ENCODE measurements around the gene DSCAML1. TPM values are rescaled to one million over a fixed set of nuclear protein-coding genes. Genes with fewer than 3 reads are reported as not detected.
A peak's percentile ranks its signal among the peaks of the same experiment; 100 is the strongest.

The DSCAML1 gene
- total RNA-seq, 1 donor from 2014 or later = 0.16 TPM

- no peak overlapping the region for H2AFZ ChIP-seq (ENCODE audit: low read depth, low read length)
- H3K9me3 ChIP-seq (ENCODE audit: insufficient read depth, low read depth, low read length) = no peaks in the 10 kb centered on the region
- H3K4me1 ChIP-seq (ENCODE audit: insufficient read depth, low read length) = no peaks in the 10 kb centered on the region
- FAIRE-seq (no peak), DNase-seq (ENCODE audit: low read depth) (no peak)
- no peak overlapping the region for H3K9ac ChIP-seq (ENCODE audit: low read length)
- peaks cover 2% of the 10 kb centered on the region for H3K36me3 Mint-ChIP-seq (ENCODE audit: low read depth, unreplicated experiment)
- TF ChIP-seq CTCF (IDR thresholded peaks at IDR 0.05; ENCODE audit: insufficient read depth, low read depth, low read length) = no peak
- no peak for TF ChIP-seq EZH2 (IDR thresholded peaks at IDR 0.05; ENCODE audit: insufficient read depth, low read length)
- no peaks in the 10 kb centered on the region for H3K4me1 Mint-ChIP-seq (ENCODE audit: low read depth, unreplicated experiment)
- no peak overlapping the region for H3K27ac ChIP-seq (ENCODE audit: low read depth, low read length)
- H3K27ac Mint-ChIP-seq (ENCODE audit: unreplicated experiment) = no peak overlapping the region
- no peaks in the 10 kb centered on the region for H3K9me3 Mint-ChIP-seq (ENCODE audit: unreplicated experiment)
- H4K20me1 ChIP-seq (ENCODE audit: insufficient read depth, low read length) = no peaks in the 10 kb centered on the region
- no peaks in the 10 kb centered on the region for H3K36me3 ChIP-seq (ENCODE audit: insufficient read depth, low read length)
- no peaks in the 10 kb centered on the region for H3K79me2 ChIP-seq (ENCODE audit: insufficient read depth, low read length)
- H3K4me3 Mint-ChIP-seq (ENCODE audit: unreplicated experiment) = no peak overlapping the region
- no peak overlapping the region for H3K4me3 ChIP-seq (ENCODE audit: insufficient read depth, low read depth, low read length)
- no peak overlapping the region for H3K4me2 ChIP-seq (ENCODE audit: low read length)
- peaks cover 68% of the 10 kb centered on the region for H3K27me3 Mint-ChIP-seq (ENCODE audit: low read depth, unreplicated experiment)
- peaks cover 17% of the 10 kb centered on the region for H3K27me3 ChIP-seq (ENCODE audit: insufficient read depth, low read length)
Measured at GRCh38 chr11:117535201-117535849, 261.7 kb downstream of the DSCAML1 start.

GRCh38 chr11:117532568-117532967, 264.4 kb downstream of the DSCAML1 start:
- no peak overlapping the region for H3K4me3 Mint-ChIP-seq (ENCODE audit: unreplicated experiment)
- no peak overlapping the region for H3K9ac ChIP-seq (ENCODE audit: low read length)
- peaks cover 2% of the 10 kb centered on the region for H3K36me3 Mint-ChIP-seq (ENCODE audit: low read depth, unreplicated experiment)
- DNase-seq (ENCODE audit: low read depth) = no peak
- peaks cover 10% of the 10 kb centered on the region for H3K4me1 Mint-ChIP-seq (ENCODE audit: low read depth, unreplicated experiment)
- H3K4me1 ChIP-seq (ENCODE audit: insufficient read depth, low read length) = no peaks in the 10 kb centered on the region
- no peak overlapping the region for H3K27ac Mint-ChIP-seq (ENCODE audit: unreplicated experiment)
- no peaks in the 10 kb centered on the region for H3K36me3 ChIP-seq (ENCODE audit: insufficient read depth, low read length)
- H3K27me3 Mint-ChIP-seq (ENCODE audit: low read depth, unreplicated experiment) = peaks cover 68% of the 10 kb centered on the region
- no peak overlapping the region for H3K4me3 ChIP-seq (ENCODE audit: insufficient read depth, low read depth, low read length)
- H3K9me3 ChIP-seq (ENCODE audit: insufficient read depth, low read depth, low read length) = no peaks in the 10 kb centered on the region
- peaks cover 20% of the 10 kb centered on the region for H3K27me3 ChIP-seq (ENCODE audit: insufficient read depth, low read length)
- FAIRE-seq = no peak
- no peaks in the 10 kb centered on the region for H3K79me2 ChIP-seq (ENCODE audit: insufficient read depth, low read length)
- TF ChIP-seq CTCF (IDR thresholded peaks at IDR 0.05; ENCODE audit: insufficient read depth, low read depth, low read length) = no peak
- no peak for TF ChIP-seq EZH2 (IDR thresholded peaks at IDR 0.05; ENCODE audit: insufficient read depth, low read length)
- H3K9me3 Mint-ChIP-seq (ENCODE audit: unreplicated experiment) = no peaks in the 10 kb centered on the region
- no peak overlapping the region for H3K4me2 ChIP-seq (ENCODE audit: low read length)
- no peak overlapping the region for H3K27ac ChIP-seq (ENCODE audit: low read depth, low read length)
- no peaks in the 10 kb centered on the region for H4K20me1 ChIP-seq (ENCODE audit: insufficient read depth, low read length)
- no peak overlapping the region for H2AFZ ChIP-seq (ENCODE audit: low read depth, low read length)

GRCh38 chr11:117529816-117530215, 267.2 kb downstream of the DSCAML1 start:
- H3K27me3 ChIP-seq (ENCODE audit: insufficient read depth, low read length) = peaks cover 9% of the 10 kb centered on the region
- no peak overlapping the region for H3K27ac ChIP-seq (ENCODE audit: low read depth, low read length)
- no peaks in the 10 kb centered on the region for H3K9me3 ChIP-seq (ENCODE audit: insufficient read depth, low read depth, low read length)
- H3K4me3 ChIP-seq (ENCODE audit: insufficient read depth, low read depth, low read length) = no peak overlapping the region
- H3K79me2 ChIP-seq (ENCODE audit: insufficient read depth, low read length) = no peaks in the 10 kb centered on the region
- H3K4me1 ChIP-seq (ENCODE audit: insufficient read depth, low read length) = no peaks in the 10 kb centered on the region
- no peak for FAIRE-seq
- peak overlapping the region; percentile 47 for H2AFZ ChIP-seq (ENCODE audit: low read depth, low read length)
- TF ChIP-seq EZH2 (IDR thresholded peaks at IDR 0.05; ENCODE audit: insufficient read depth, low read length) (no peak), CTCF (IDR thresholded peaks at IDR 0.05; ENCODE audit: insufficient read depth, low read depth, low read length) (no peak)
- peak overlapping the region; percentile 48 for H3K4me2 ChIP-seq (ENCODE audit: low read length)
- no peaks in the 10 kb centered on the region for H4K20me1 ChIP-seq (ENCODE audit: insufficient read depth, low read length)
- H3K4me3 Mint-ChIP-seq (ENCODE audit: unreplicated experiment) = no peak overlapping the region
- H3K36me3 Mint-ChIP-seq (ENCODE audit: low read depth, unreplicated experiment) = peaks cover 2% of the 10 kb centered on the region
- H3K36me3 ChIP-seq (ENCODE audit: insufficient read depth, low read length) = no peaks in the 10 kb centered on the region
- no peak for DNase-seq (ENCODE audit: low read depth)
- peaks cover 10% of the 10 kb centered on the region for H3K4me1 Mint-ChIP-seq (ENCODE audit: low read depth, unreplicated experiment)
- no peak overlapping the region for H3K27ac Mint-ChIP-seq (ENCODE audit: unreplicated experiment)
- peaks cover 59% of the 10 kb centered on the region for H3K27me3 Mint-ChIP-seq (ENCODE audit: low read depth, unreplicated experiment)
- H3K9ac ChIP-seq (ENCODE audit: low read length) = no peak overlapping the region
- no peaks in the 10 kb centered on the region for H3K9me3 Mint-ChIP-seq (ENCODE audit: unreplicated experiment)
